Measurements from ENCODE around the gene SLAMF9.
A peak's percentile ranks its signal among the peaks of the same experiment; 100 is the strongest.

SLAMF9 gene

GRCh38 chr1:159938211-159938852 lies 15.7 kb downstream of the SLAMF9 start:
- in situ Hi-C loops (cut with MboI; ENCODE audit: low sequenced_read_pairs, unreplicated experiment): loop anchor here (10.0 kb wide), 1 partner anchor 66 kb away; no protein-coding TSS in a partner anchor
- peak; percentile 29 for DNase-seq (ENCODE audit: low spot score)
- no peak for TF ChIP-seq CTCF (IDR thresholded peaks at IDR 0.05; ENCODE audit: borderline replicate concordance, control extremely low read depth, extremely low read depth, insufficient read depth, missing control alignments)

GRCh38 chr1:159937054-159937750 lies 16.8 kb downstream of the SLAMF9 start:
- peak; percentile 49 for DNase-seq (ENCODE audit: low spot score)
- TF ChIP-seq CTCF (IDR thresholded peaks at IDR 0.05; ENCODE audit: borderline replicate concordance, control extremely low read depth, extremely low read depth, insufficient read depth, missing control alignments): no peak
- in situ Hi-C loops (cut with MboI; ENCODE audit: low sequenced_read_pairs, unreplicated experiment): loop anchor here (10.0 kb wide), 1 partner anchor 68 kb away; no protein-coding TSS in a partner anchor

DNA sequence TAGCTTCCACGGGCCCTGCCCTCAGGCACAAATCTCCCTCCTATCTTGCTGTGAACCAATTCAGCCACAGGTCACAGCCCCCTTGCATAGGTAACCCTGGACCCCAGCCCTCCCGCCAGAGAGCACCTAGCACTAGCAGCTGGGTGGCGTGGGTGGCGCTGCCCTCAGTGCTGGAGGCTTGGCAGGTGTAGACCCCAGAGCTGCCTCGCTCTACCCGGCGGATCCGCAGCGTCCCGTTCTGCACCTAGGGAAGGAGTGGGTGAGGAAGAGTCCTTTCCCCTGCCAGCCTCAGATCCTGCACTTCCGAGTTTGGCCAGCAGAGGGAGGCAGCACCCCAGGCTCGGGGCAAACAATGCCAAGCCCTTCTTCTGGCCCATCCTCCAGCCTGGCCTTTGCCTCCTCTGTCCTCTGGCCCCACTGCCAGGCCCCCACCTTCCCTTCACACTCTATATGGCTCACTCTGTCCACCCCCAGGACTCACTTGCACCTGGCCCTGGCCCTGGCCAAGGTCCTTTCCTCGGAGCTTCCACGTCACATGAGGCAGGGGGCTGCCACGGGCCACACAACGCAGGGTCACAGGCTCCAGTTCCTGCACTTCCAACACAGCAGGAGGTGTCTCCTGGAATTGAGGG lies 17.6 kb downstream of the SLAMF9 start:
- in situ Hi-C loops (cut with MboI; ENCODE audit: low sequenced_read_pairs, unreplicated experiment): loop anchor here (10.0 kb wide), 1 partner anchor 68 kb away; no protein-coding TSS in a partner anchor
- TF ChIP-seq CTCF (IDR thresholded peaks at IDR 0.05; ENCODE audit: borderline replicate concordance, control extremely low read depth, extremely low read depth, insufficient read depth, missing control alignments): peak; percentile 94
- peak; percentile 89 for DNase-seq (ENCODE audit: low spot score)

DNA sequence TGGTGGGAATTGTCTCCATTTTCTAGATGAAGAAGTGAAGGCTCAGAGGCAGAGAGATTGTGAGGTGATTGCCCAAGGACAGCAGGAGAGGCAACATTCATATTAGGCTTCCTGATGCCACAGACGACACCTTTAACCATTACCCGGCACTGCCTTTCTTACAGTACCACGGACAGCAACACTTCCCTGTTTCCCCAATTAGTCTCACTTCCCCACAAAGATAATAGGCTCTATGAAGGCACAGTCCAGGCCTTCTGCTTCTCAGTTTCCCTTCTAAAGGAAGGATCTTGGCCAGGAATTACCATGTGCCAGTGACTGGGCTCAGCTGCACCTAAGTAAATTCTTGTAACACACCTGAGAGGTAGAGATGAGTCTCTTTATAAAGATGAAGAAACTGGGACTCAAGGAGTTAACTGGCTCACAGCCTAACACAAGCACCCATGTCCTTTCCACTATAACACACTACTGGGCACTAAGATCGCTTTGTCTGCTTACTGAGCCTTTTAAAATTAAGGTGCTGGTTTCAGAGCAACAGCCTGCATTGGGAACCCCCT lies 18.2 kb downstream of the SLAMF9 start:
- DNase-seq (ENCODE audit: low spot score): peak; percentile 48
- no peak for TF ChIP-seq CTCF (IDR thresholded peaks at IDR 0.05; ENCODE audit: borderline replicate concordance, control extremely low read depth, extremely low read depth, insufficient read depth, missing control alignments)
- in situ Hi-C loops (cut with MboI; ENCODE audit: low sequenced_read_pairs, unreplicated experiment): loop anchor here (10.0 kb wide), 1 partner anchor 69 kb away; no protein-coding TSS in a partner anchor

GRCh38 chr1:159935305-159935704 lies 18.7 kb downstream of the SLAMF9 start:
- no peak for DNase-seq (ENCODE audit: low spot score)
- in situ Hi-C loops (cut with MboI; ENCODE audit: low sequenced_read_pairs, unreplicated experiment): loop anchor here (10.0 kb wide), 1 partner anchor 69 kb away; no protein-coding TSS in a partner anchor
- no peak for TF ChIP-seq CTCF (IDR thresholded peaks at IDR 0.05; ENCODE audit: borderline replicate concordance, control extremely low read depth, extremely low read depth, insufficient read depth, missing control alignments)

All from GM13976 (cell line).